Stomach (tissue), 4 donors: ENCODE results near the gene COX7A1.

Source experiments
- CTCF ChIP-seq, 7 experiments: fragments of 450-650 bp in 4 of 7; fragments of 200-600 bp in 3 of 7; sonication (generic) in 3 of 7; IDR thresholded peaks; one replicate each; pipeline ENCODE4 v1.5.1; 2016 to 2019; ENCODE audit warnings: antibody characterized with exemption in 7 of 7, control low read depth in 2 of 7, mild to moderate bottlenecking in 1 of 7
- EP300 ChIP-seq: sonication (generic); formaldehyde crosslinking; IDR thresholded peaks from one replicate; pipeline ENCODE4 v1.6.1; 2017; ENCODE audit warnings: antibody characterized with exemption
- POLR2A ChIP-seq, 4 donors: fragments of 450-650 bp; IDR thresholded peaks; one replicate each; pipeline ENCODE4 v1.6.1; 2016; ENCODE audit warnings: antibody characterized with exemption in 4 of 4, control low read depth in 2 of 4, mild to moderate bottlenecking in 1 of 4, moderate library complexity in 1 of 4

- TF ChIP-seq CTCF (IDR thresholded peaks at IDR 0.05) (no peak), POLR2A (IDR thresholded peaks at IDR 0.05) (no peak), EP300 (no peak)
These were observed 43.6 kb downstream of the COX7A1 start for GRCh38 chr19:36108684-36109083.
